GM03348 (cell line): Measurements from ENCODE around the gene MTG2.

Experiments
- DNase-seq: peaks from one replicate; pipeline ENCODE4 v3.0.0; 2012; ENCODE audit warnings: low spot score

The MTG2 gene

GRCh38 chr20:62186887-62187866 lies 4.3 kb downstream of the MTG2 start:
- peak; percentile 52 for DNase-seq

GRCh38 chr20:62190639-62191411 lies 8.0 kb downstream of the MTG2 start:
- DNase-seq = no peak

GRCh38 chr20:62191781-62192559 lies 9.1 kb downstream of the MTG2 start:
- DNase-seq = no peak

- no peak for DNase-seq
Observed at GRCh38 chr20:62192635-62193034, 9.8 kb downstream of the MTG2 start.

- DNase-seq = no peak
Observed at GRCh38 chr20:62193079-62194025, 10.5 kb downstream of the MTG2 start.

GRCh38 chr20:62195075-62195405 lies 12.2 kb downstream of the MTG2 start:
- no peak for DNase-seq

- no peak for DNase-seq
Observed at GRCh38 chr20:62195736-62196135, 12.9 kb downstream of the MTG2 start.

GRCh38 chr20:62196286-62196685 lies 13.5 kb downstream of the MTG2 start:
- DNase-seq = no peak

- DNase-seq = no peak
Observed at GRCh38 chr20:62197311-62197710, 14.5 kb downstream of the MTG2 start.

GRCh38 chr20:62197801-62198200 lies 15.0 kb downstream of the MTG2 start:
- no peak for DNase-seq

- no peak for DNase-seq
Observed at GRCh38 chr20:62198496-62198895, 15.7 kb downstream of the MTG2 start.

- DNase-seq = no peak
Observed at GRCh38 chr20:62198931-62199330, 16.1 kb downstream of the MTG2 start.

- no peak for DNase-seq
Observed at GRCh38 chr20:62200491-62201172, 17.8 kb downstream of the MTG2 start.

GRCh38 chr20:62201173-62202082 lies 18.6 kb downstream of the MTG2 start:
- DNase-seq = no peak

- no peak for DNase-seq
Observed at GRCh38 chr20:62202083-62202395, 19.2 kb downstream of the MTG2 start.

- DNase-seq = no peak
Observed at GRCh38 chr20:62202676-62203377, 20.0 kb downstream of the MTG2 start.

GRCh38 chr20:62203378-62204030 lies 20.7 kb downstream of the MTG2 start:
- no peak for DNase-seq

- no peak for DNase-seq
Observed at GRCh38 chr20:62205618-62206387, 23.0 kb downstream of the MTG2 start.
